Upper lobe of right lung (tissue), 1 donor: ENCODE measurements around the gene IQGAP1. TPM values are rescaled to one million over a fixed set of nuclear protein-coding genes. Genes with fewer than 3 reads are reported as not detected.
A peak's percentile ranks its signal among the peaks of the same experiment; 100 is the strongest.

Source experiments
- ATAC-seq: fragments of 200-7000 bp; cut with Tn5 transposase; one replicate; pipeline ENCODE4 v1.9.1; 2020; ENCODE audit warnings: mild to moderate bottlenecking, moderate library complexity
- DNase-seq: peaks from one replicate; pipeline ENCODE4 v3.0.0-alpha.2; 2020
- H3K27ac ChIP-seq: fragments of 200-600 bp; one replicate; pipeline ENCODE4 v1.8.0; 2022
- H3K27me3 ChIP-seq: fragments of 200-600 bp; one replicate; pipeline ENCODE4 v1.8.0; 2022; ENCODE audit warnings: mild to moderate bottlenecking
- H3K36me3 ChIP-seq: fragments of 200-600 bp; one replicate; pipeline ENCODE4 v1.8.0; 2022
- H3K4me1 ChIP-seq: fragments of 200-600 bp; one replicate; pipeline ENCODE4 v1.8.0; 2022
- H3K4me3 ChIP-seq: fragments of 200-600 bp; one replicate; pipeline ENCODE4 v1.8.0; 2022; ENCODE audit warnings: mild to moderate bottlenecking
- H3K9me3 ChIP-seq: fragments of 200-600 bp; one replicate; pipeline ENCODE4 v1.8.0; 2022
- intact Hi-C: fragments of 100-400 bp; cut with DNase I; formaldehyde crosslinking; loops from one replicate; pipeline ENCODE4 v1.11.0; 2022
- total RNA-seq: library from RNA; stranded (reverse); fragmentation: NEBNext Ultra II Directional; extraction: Animal tissue kit (Norgen Biotek cat#: 25700); gene quantifications from one replicate; pipeline ENCODE4 v1.2.1, GENCODE V29; 2021
- TF ChIP-seq, protein P1 (sequence below): fragments of 200-600 bp; IDR thresholded peaks from one replicate; pipeline ENCODE4 v1.8.0; 2022; ENCODE audit warnings: antibody characterized with exemption
- donor health status: DM: no; HTN: yes; CAD: no; lungs with severe emphysema.

Gene IQGAP1
- total RNA-seq, 1 donor from 2014 or later: 256 TPM

DNA sequence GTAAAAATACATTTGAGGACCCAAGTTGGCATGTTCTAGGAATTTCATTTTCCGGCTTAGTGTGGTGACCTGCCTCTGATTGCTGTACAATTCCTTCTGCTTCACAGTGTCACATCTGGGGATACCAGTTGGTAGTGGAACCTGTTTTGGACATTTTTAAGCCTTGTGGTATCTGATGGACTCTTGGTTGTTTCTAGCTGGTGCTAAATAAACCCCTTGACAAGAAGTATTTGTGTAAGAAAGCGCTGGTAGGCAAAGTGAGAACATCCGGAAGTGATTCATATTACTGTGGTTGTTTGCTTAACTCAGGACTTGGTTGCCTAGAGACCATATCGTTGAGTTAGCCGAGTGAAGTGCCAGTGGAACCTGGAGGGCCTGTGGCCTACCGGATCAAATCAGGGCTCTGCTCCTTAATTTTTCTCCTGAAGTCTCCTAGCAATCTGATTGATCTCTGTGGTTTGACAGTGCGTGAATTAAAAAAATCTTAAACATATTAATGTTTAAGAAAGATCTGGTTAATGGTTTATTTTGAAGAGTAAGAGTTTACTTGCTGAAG lies 12.8 kb downstream of the IQGAP1 start:
- ATAC-seq (peak; percentile 97), DNase-seq (peak; percentile 73)
- H3K27ac ChIP-seq: peak overlapping the region; percentile 93
- TF ChIP-seq, protein P1, sequence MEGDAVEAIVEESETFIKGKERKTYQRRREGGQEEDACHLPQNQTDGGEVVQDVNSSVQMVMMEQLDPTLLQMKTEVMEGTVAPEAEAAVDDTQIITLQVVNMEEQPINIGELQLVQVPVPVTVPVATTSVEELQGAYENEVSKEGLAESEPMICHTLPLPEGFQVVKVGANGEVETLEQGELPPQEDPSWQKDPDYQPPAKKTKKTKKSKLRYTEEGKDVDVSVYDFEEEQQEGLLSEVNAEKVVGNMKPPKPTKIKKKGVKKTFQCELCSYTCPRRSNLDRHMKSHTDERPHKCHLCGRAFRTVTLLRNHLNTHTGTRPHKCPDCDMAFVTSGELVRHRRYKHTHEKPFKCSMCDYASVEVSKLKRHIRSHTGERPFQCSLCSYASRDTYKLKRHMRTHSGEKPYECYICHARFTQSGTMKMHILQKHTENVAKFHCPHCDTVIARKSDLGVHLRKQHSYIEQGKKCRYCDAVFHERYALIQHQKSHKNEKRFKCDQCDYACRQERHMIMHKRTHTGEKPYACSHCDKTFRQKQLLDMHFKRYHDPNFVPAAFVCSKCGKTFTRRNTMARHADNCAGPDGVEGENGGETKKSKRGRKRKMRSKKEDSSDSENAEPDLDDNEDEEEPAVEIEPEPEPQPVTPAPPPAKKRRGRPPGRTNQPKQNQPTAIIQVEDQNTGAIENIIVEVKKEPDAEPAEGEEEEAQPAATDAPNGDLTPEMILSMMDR: no peak
- H3K36me3 ChIP-seq: no peaks in the 10 kb centered on the region
- intact Hi-C loops: no loop called here
- no peaks in the 10 kb centered on the region for H3K9me3 ChIP-seq
- no peaks in the 10 kb centered on the region for H3K27me3 ChIP-seq
- peaks cover 76% of the 10 kb centered on the region for H3K4me1 ChIP-seq
- peak overlapping the region; percentile 9 for H3K4me3 ChIP-seq

DNA sequence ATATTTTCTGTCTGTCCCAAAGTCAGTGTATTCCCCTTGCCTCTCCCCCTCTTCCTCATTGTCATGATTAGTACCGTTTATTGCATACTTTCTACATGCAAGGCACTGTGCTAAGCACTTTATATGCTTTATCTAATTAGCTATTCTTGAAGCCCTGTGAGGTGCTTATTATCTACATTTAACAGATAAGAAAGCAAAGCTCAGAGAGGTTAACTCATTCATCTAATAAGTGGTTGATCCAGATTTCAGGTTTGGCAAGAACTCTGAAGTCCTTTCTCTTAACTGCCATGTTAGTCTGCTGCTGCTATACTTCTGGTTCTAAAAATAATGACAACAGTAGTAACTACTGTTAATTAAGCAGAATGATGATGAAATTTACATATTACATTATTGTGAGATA lies 13.5 kb downstream of the IQGAP1 start:
- intact Hi-C loops: no loop called here
- DNase-seq (no peak), ATAC-seq (peak; percentile 18)
- H3K27me3 ChIP-seq: no peaks in the 10 kb centered on the region
- H3K9me3 ChIP-seq: no peaks in the 10 kb centered on the region
- peak overlapping the region; percentile 9 for H3K4me3 ChIP-seq
- H3K36me3 ChIP-seq: no peaks in the 10 kb centered on the region
- peak overlapping the region; percentile 93 for H3K27ac ChIP-seq
- TF ChIP-seq, protein P1: no peak
- H3K4me1 ChIP-seq: peaks cover 76% of the 10 kb centered on the region

- ATAC-seq: peak; percentile 77
- intact Hi-C loops: no loop called here
- Histone ChIP-seq H3K9me3 (no peaks in the 10 kb centered on the region), H3K27ac (peak overlapping the region; percentile 93), H3K4me3 (no peak overlapping the region), H3K4me1 (peaks cover 78% of the 10 kb centered on the region), H3K27me3 (no peaks in the 10 kb centered on the region), H3K36me3 (no peaks in the 10 kb centered on the region)
- TF ChIP-seq, protein P1: no peak
- no peak for DNase-seq
These were observed 14.2 kb downstream of the IQGAP1 start for GRCh38 chr15:90402223-90402622.

- no peaks in the 10 kb centered on the region for H3K27me3 ChIP-seq
- peak overlapping the region; percentile 93 for H3K27ac ChIP-seq
- TF ChIP-seq, protein P1: no peak
- ATAC-seq (no peak), DNase-seq (no peak)
- H3K4me3 ChIP-seq: no peak overlapping the region
- H3K36me3 ChIP-seq: no peaks in the 10 kb centered on the region
- intact Hi-C loops: no loop called here
- H3K4me1 ChIP-seq: peaks cover 83% of the 10 kb centered on the region
- H3K9me3 ChIP-seq: no peaks in the 10 kb centered on the region
These were observed 14.7 kb downstream of the IQGAP1 start for GRCh38 chr15:90402767-90403166.

DNA sequence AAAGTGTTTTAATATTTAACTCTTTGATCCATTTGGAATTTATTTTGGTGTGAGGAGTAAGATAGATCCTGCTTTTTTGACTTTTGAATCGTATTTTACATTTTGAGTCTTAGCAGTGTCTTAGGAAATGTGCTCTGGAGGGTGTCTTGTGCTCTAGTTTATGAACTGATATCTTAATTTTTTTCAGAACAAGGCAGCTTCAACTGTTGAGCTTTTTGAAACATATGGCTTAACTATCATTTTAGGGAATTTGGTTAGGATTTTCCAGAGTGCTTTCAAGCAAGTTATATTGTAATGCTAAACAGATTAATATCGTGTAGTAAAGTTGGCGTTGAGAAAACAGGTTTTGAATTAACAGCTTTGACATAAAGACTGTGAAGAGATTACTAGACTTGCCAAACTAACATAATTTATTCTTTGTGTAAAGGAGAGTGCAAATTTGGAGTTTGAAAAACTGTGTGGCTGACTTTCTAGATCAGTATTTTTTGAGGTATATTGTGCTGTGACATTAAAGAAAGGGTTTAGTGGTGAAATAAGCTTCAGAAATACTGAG lies 17.1 kb downstream of the IQGAP1 start:
- H3K4me3 ChIP-seq: no peak overlapping the region
- H3K27ac ChIP-seq: peak overlapping the region; percentile 51
- H3K4me1 ChIP-seq: peaks cover 83% of the 10 kb centered on the region
- TF ChIP-seq, protein P1: no peak
- intact Hi-C loops: no loop called here
- no peaks in the 10 kb centered on the region for H3K9me3 ChIP-seq
- DNase-seq (no peak), ATAC-seq (no peak)
- H3K36me3 ChIP-seq: no peaks in the 10 kb centered on the region
- no peaks in the 10 kb centered on the region for H3K27me3 ChIP-seq
